ENCODE data around the gene MAST4.

MAST4 gene

DNA sequence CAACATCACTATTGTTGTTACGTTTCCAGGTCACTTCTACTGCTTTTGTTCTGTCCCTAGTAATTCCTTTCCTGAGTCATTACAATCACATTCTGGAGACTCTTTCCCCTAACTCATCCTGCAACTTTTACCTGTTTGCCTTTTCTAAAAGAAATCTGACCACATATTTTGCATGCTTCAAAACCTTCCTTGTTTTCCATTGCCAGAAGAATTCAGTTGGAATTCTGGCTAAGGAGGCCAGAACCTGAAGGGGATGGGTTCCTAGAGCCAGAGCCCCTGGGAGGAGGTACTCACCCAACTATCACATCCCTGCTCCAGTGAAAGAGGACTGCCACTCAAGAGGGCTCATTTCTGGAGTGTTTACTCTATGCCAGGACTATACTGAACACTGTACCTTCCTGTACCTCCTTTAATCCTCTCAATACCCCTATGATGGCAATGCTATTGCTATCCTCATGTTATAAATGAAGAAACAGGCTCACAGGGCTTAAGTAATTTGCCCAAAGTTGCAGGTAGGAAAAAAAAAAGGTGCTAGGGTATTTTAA is 42.8 kb upstream of the MAST4 start:
- TF ChIP-seq, protein P1, sequence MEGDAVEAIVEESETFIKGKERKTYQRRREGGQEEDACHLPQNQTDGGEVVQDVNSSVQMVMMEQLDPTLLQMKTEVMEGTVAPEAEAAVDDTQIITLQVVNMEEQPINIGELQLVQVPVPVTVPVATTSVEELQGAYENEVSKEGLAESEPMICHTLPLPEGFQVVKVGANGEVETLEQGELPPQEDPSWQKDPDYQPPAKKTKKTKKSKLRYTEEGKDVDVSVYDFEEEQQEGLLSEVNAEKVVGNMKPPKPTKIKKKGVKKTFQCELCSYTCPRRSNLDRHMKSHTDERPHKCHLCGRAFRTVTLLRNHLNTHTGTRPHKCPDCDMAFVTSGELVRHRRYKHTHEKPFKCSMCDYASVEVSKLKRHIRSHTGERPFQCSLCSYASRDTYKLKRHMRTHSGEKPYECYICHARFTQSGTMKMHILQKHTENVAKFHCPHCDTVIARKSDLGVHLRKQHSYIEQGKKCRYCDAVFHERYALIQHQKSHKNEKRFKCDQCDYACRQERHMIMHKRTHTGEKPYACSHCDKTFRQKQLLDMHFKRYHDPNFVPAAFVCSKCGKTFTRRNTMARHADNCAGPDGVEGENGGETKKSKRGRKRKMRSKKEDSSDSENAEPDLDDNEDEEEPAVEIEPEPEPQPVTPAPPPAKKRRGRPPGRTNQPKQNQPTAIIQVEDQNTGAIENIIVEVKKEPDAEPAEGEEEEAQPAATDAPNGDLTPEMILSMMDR (IDR thresholded peaks at IDR 0.05), result no peak
- Histone ChIP-seq H3K27me3 (ENCODE audit: control insufficient read depth, insufficient read depth, low read length) (no peaks in the 10 kb centered on the region), H3K4me2 (ENCODE audit: low read length) (no peak overlapping the region), H2AFZ (no peak overlapping the region), H3K9me3 (ENCODE audit: control insufficient read depth, low read length) (no peaks in the 10 kb centered on the region), H3K4me3 (ENCODE audit: low read depth, low read length) (no peak overlapping the region), H3K9ac (no peak overlapping the region), H3K79me2 (no peaks in the 10 kb centered on the region), H3K4me1 (no peaks in the 10 kb centered on the region), H3K36me3 (ENCODE audit: control insufficient read depth, insufficient read depth, low read length) (no peaks in the 10 kb centered on the region), H3K27ac (no peak overlapping the region)

GRCh38 chr5:66553916-66554575 is 42.1 kb upstream of the MAST4 start:
- Histone ChIP-seq H3K79me2 (no peaks in the 10 kb centered on the region), H2AFZ (no peak overlapping the region), H3K4me2 (ENCODE audit: low read length) (no peak overlapping the region), H3K4me3 (ENCODE audit: low read depth, low read length) (no peak overlapping the region), H3K4me1 (no peaks in the 10 kb centered on the region), H3K36me3 (ENCODE audit: control insufficient read depth, insufficient read depth, low read length) (no peaks in the 10 kb centered on the region), H3K27ac (no peak overlapping the region), H3K27me3 (ENCODE audit: control insufficient read depth, insufficient read depth, low read length) (no peaks in the 10 kb centered on the region), H3K9ac (no peak overlapping the region), H3K9me3 (ENCODE audit: control insufficient read depth, low read length) (no peaks in the 10 kb centered on the region)
- TF ChIP-seq, protein P1 (IDR thresholded peaks at IDR 0.05), result no peak

GRCh38 chr5:66554884-66555283 is 41.3 kb upstream of the MAST4 start:
- Histone ChIP-seq H3K4me1 (no peaks in the 10 kb centered on the region), H3K27ac (no peak overlapping the region), H3K36me3 (ENCODE audit: control insufficient read depth, insufficient read depth, low read length) (no peaks in the 10 kb centered on the region), H3K4me2 (ENCODE audit: low read length) (no peak overlapping the region), H3K27me3 (ENCODE audit: control insufficient read depth, insufficient read depth, low read length) (no peaks in the 10 kb centered on the region), H3K4me3 (ENCODE audit: low read depth, low read length) (no peak overlapping the region), H3K9ac (no peak overlapping the region), H2AFZ (no peak overlapping the region), H3K9me3 (ENCODE audit: control insufficient read depth, low read length) (no peaks in the 10 kb centered on the region), H3K79me2 (no peaks in the 10 kb centered on the region)
- TF ChIP-seq, protein P1 (IDR thresholded peaks at IDR 0.05), result no peak

GRCh38 chr5:66558560-66558959 is 37.6 kb upstream of the MAST4 start:
- Histone ChIP-seq H3K36me3 (ENCODE audit: control insufficient read depth, insufficient read depth, low read length) (no peaks in the 10 kb centered on the region), H3K9ac (no peak overlapping the region), H3K79me2 (no peaks in the 10 kb centered on the region), H2AFZ (no peak overlapping the region), H3K4me1 (no peaks in the 10 kb centered on the region), H3K4me3 (ENCODE audit: low read depth, low read length) (no peak overlapping the region), H3K27ac (no peak overlapping the region), H3K27me3 (ENCODE audit: control insufficient read depth, insufficient read depth, low read length) (no peaks in the 10 kb centered on the region), H3K9me3 (ENCODE audit: control insufficient read depth, low read length) (no peaks in the 10 kb centered on the region), H3K4me2 (ENCODE audit: low read length) (no peak overlapping the region)
- TF ChIP-seq, protein P1 (IDR thresholded peaks at IDR 0.05), result no peak

DNA sequence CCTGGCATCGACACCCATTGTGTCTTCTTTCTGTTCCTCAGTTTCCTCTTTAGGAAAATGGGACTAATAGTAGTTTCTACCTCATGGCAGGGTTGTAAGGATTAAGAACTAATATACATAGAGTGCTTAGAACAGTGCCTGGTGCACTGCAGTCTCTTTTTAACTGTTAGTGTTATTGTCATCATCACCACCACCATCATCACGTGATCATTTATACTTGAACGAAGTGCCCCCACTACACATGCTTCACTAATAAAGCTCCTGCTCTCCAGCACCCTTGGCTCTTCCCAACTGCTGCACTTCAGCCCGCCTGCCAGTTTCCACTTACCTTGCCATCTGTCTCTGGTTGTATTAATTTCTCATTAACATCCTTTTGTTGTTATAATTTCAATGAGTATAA is 35.8 kb upstream of the MAST4 start:
- H2AFZ ChIP-seq, result no peak overlapping the region
- no peaks in the 10 kb centered on the region for H3K4me1 ChIP-seq
- no peak overlapping the region for H3K4me3 ChIP-seq (ENCODE audit: low read depth, low read length)
- H3K36me3 ChIP-seq (ENCODE audit: control insufficient read depth, insufficient read depth, low read length), result no peaks in the 10 kb centered on the region
- H3K79me2 ChIP-seq, result no peaks in the 10 kb centered on the region
- H3K27me3 ChIP-seq (ENCODE audit: control insufficient read depth, insufficient read depth, low read length), result no peaks in the 10 kb centered on the region
- TF ChIP-seq, protein P1 (IDR thresholded peaks at IDR 0.05), result no peak
- no peak overlapping the region for H3K27ac ChIP-seq
- no peaks in the 10 kb centered on the region for H3K9me3 ChIP-seq (ENCODE audit: control insufficient read depth, low read length)
- H3K9ac ChIP-seq, result no peak overlapping the region
- H3K4me2 ChIP-seq (ENCODE audit: low read length), result no peak overlapping the region
